ENCODE results near the gene EIF6.
"Not testable (repeated sequence)": the region's sequence is repeated elsewhere in the genome, so short reads cannot be mapped to it uniquely, and the experiment has no call there.

EIF6 gene

GRCh38 chr20:35284267-35284991 is at the start of gene EIF6:
Gene EIF6 (minus strand): TSS chr20:35284772. CDS start chr20:35284487, 285 bp downstream.
- DNase-seq (ENCODE audit: low spot score) = peak; percentile 66

- DNase-seq (ENCODE audit: low spot score) = no peak
Observed at GRCh38 chr20:35333606-35334005, 49.0 kb upstream of the EIF6 start.

GRCh38 chr20:35332540-35333200 is 48.1 kb upstream of the EIF6 start:
- DNase-seq (ENCODE audit: low spot score) = no peak

- no peak for DNase-seq (ENCODE audit: low spot score)
Observed at GRCh38 chr20:35329435-35330139, 45.0 kb upstream of the EIF6 start.

- DNase-seq (ENCODE audit: low spot score) = no peak
Observed at GRCh38 chr20:35328689-35329088, 44.1 kb upstream of the EIF6 start.

GRCh38 chr20:35328095-35328685 is 43.6 kb upstream of the EIF6 start:
- no peak for DNase-seq (ENCODE audit: low spot score)

- no peak for DNase-seq (ENCODE audit: low spot score)
Observed at GRCh38 chr20:35327074-35327976, 42.8 kb upstream of the EIF6 start.

GRCh38 chr20:35326740-35327073 is 42.1 kb upstream of the EIF6 start:
- DNase-seq (ENCODE audit: low spot score) = no peak

GRCh38 chr20:35326021-35326739 is 41.6 kb upstream of the EIF6 start:
- peak; percentile 21 for DNase-seq (ENCODE audit: low spot score)

- no peak for DNase-seq (ENCODE audit: low spot score)
Observed at GRCh38 chr20:35325401-35325800, 40.8 kb upstream of the EIF6 start.

- DNase-seq (ENCODE audit: low spot score) = no peak
Observed at GRCh38 chr20:35320396-35321126, 36.0 kb upstream of the EIF6 start.

- no peak for DNase-seq (ENCODE audit: low spot score)
Observed at GRCh38 chr20:35319871-35320197, 35.3 kb upstream of the EIF6 start.

- DNase-seq (ENCODE audit: low spot score) = no peak
Observed at GRCh38 chr20:35319192-35319870, 34.8 kb upstream of the EIF6 start.

GRCh38 chr20:35318502-35319157 is 34.1 kb upstream of the EIF6 start:
- DNase-seq (ENCODE audit: low spot score) = no peak

- no peak for DNase-seq (ENCODE audit: low spot score)
Observed at GRCh38 chr20:35317416-35318210, 33.0 kb upstream of the EIF6 start.

- no peak for DNase-seq (ENCODE audit: low spot score)
Observed at GRCh38 chr20:35316086-35316485, 31.5 kb upstream of the EIF6 start.

GRCh38 chr20:35315632-35316020 is 31.1 kb upstream of the EIF6 start:
- not testable (repeated sequence) for DNase-seq (ENCODE audit: low spot score)

GRCh38 chr20:35314816-35315631 is 30.5 kb upstream of the EIF6 start:
- DNase-seq (ENCODE audit: low spot score) = no peak
